IPS DF 19.7 (cell line): ENCODE results near the gene DNAJC5.

Source experiments
- DNase-seq: peaks from one replicate; pipeline ENCODE4 v3.0.0-alpha.2; 2013; ENCODE audit warnings: low read depth, low spot score

The DNAJC5 gene

DNA sequence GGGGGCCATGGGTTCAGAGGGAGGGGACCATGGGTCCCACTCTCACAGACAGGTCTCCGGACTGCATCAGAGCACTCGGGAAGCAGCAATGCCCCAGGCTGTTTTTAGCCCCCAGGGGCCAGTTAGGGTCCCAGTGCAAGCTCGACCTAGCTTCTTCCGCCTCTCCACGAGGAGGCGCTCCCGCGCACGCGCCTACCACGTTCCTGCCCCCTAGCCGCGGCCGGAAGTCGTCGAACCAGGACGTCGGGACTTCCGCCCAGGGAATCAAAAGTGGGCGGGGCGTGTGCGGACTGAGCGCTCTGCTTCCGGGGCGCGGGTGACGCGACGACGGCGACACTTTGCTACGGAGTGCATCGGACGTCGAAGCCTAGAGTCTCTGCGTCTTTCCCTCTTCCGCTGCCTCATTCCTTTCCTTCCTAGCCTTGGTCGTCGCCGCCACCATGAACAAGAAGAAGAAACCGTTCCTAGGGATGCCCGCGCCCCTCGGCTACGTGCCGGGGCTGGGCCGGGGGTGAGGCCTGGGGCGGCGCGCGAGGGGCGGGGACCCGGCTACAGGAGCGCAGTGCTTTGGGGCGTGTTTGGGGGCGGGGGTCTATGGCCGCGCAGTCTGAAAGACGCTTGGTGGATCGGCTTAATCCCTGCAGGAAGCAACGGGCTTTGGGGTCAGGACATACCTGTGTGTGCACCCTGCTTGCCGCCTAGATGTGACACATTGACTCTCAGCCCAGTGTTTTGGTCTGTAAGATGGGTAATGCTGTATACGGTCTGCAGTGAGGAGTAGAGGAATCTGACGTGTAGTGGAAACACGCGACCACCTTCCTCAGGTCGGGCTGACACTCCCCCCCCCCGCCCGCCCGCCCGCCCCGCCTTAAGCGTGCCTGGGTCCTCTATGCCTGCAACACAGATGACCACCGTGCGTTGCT is 86.1 kb downstream of the DNAJC5 start, which contains the start of gene PRPF6:
TSS of gene PRPF6 (plus strand) at position 327 of the 923 bp plus-strand sequence. CDS start at position 441, 114 bp downstream.
- DNase-seq, result peak; percentile 80

DNA sequence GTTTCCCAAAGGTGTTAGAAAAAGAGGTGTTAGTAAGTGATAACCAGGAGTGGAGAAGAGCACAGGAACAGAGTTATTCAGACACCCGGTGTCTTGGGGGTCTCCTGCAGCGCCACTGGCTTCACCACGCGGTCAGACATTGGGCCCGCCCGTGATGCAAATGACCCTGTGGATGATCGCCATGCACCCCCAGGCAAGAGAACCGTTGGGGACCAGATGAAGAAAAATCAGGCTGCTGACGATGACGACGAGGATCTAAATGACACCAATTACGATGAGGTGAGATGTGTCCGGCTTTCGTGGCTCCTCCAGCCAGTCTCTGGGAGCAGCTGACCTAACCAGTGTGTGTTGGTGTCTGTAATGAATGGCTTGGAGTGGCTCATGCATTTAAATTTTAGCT is 88.0 kb downstream of the DNAJC5 start:
- no peak for DNase-seq
